Osteocyte (in vitro differentiated cells): ENCODE measurements around the gene TRH. TPM values are rescaled to one million over a fixed set of nuclear protein-coding genes. Genes with fewer than 3 reads are reported as not detected.

Experiments used
- DNase-seq: peaks from one replicate; pipeline ENCODE4 v3.0.0; 2021; ENCODE audit warnings: mixed read lengths; ENCODE audit not compliant: unreplicated experiment; ENCODE audit errors: extremely low spot score
- H3K27ac Mint-ChIP-seq: one replicate; pipeline ENCODE4 v1.8.0; 2021; ENCODE audit warnings: mild to moderate bottlenecking, mixed read lengths; ENCODE audit not compliant: unreplicated experiment
- H3K27me3 Mint-ChIP-seq: one replicate; pipeline ENCODE4 v1.8.0; 2021; ENCODE audit warnings: mixed read lengths; ENCODE audit not compliant: unreplicated experiment
- H3K36me3 Mint-ChIP-seq: one replicate; pipeline ENCODE4 v1.8.0; 2021; ENCODE audit warnings: mixed read lengths; ENCODE audit not compliant: unreplicated experiment
- H3K4me1 Mint-ChIP-seq: one replicate; pipeline ENCODE4 v1.8.0; 2021; ENCODE audit warnings: mixed read lengths; ENCODE audit not compliant: unreplicated experiment
- H3K4me3 Mint-ChIP-seq: one replicate; pipeline ENCODE4 v1.8.0; 2021; ENCODE audit warnings: mild to moderate bottlenecking, moderate library complexity, mixed read lengths; ENCODE audit not compliant: unreplicated experiment
- H3K9me3 Mint-ChIP-seq: one replicate; pipeline ENCODE4 v1.8.0; 2021; ENCODE audit warnings: mixed read lengths; ENCODE audit not compliant: unreplicated experiment
- CTCF ChIP-seq: fragments of 200-600 bp; sonication (generic); IDR thresholded peaks from 2 replicates; pipeline ENCODE4 v1.5.0; 2021; ENCODE audit warnings: antibody characterized with exemption, mild to moderate bottlenecking, moderate library complexity
- total RNA-seq: library from RNA; stranded (reverse); gene quantifications from 2 replicates; pipeline ENCODE4 v1.2.1, GENCODE V29; 2021

Gene TRH
- total RNA-seq, 1 donor from 2014 or later = not detected

- Mint-ChIP-seq H3K27ac (no peak overlapping the region), H3K36me3 (no peaks in the 10 kb centered on the region), H3K4me3 (no peak overlapping the region), H3K9me3 (no peaks in the 10 kb centered on the region), H3K27me3 (peaks cover 88% of the 10 kb centered on the region), H3K4me1 (peaks cover 9% of the 10 kb centered on the region)
- TF ChIP-seq CTCF = no peak
- DNase-seq = no peak
These were observed 1.8 kb downstream of the TRH start for GRCh38 chr3:129976286-129976685.

GRCh38 chr3:129978123-129978522 is 3.6 kb downstream of the TRH start:
- no peak for DNase-seq
- Mint-ChIP-seq H3K4me1 (peaks cover 9% of the 10 kb centered on the region), H3K36me3 (no peaks in the 10 kb centered on the region), H3K27me3 (peaks cover 85% of the 10 kb centered on the region), H3K4me3 (no peak overlapping the region), H3K27ac (no peak overlapping the region), H3K9me3 (no peaks in the 10 kb centered on the region)
- no peak for TF ChIP-seq CTCF

GRCh38 chr3:129979905-129980304 is 5.4 kb downstream of the TRH start:
- H3K27me3 Mint-ChIP-seq = peaks cover 76% of the 10 kb centered on the region
- no peak for TF ChIP-seq CTCF
- no peak overlapping the region for H3K27ac Mint-ChIP-seq
- H3K9me3 Mint-ChIP-seq = no peaks in the 10 kb centered on the region
- H3K4me1 Mint-ChIP-seq = peaks cover 7% of the 10 kb centered on the region
- no peaks in the 10 kb centered on the region for H3K36me3 Mint-ChIP-seq
- no peak for DNase-seq
- H3K4me3 Mint-ChIP-seq = no peak overlapping the region

- H3K4me3 Mint-ChIP-seq = no peak overlapping the region
These were observed 9.0 kb downstream of the TRH start for GRCh38 chr3:129983561-129983960.

GRCh38 chr3:129984125-129984524 is 9.6 kb downstream of the TRH start:
- H3K9me3 Mint-ChIP-seq = no peaks in the 10 kb centered on the region
- H3K27me3 Mint-ChIP-seq = peaks cover 61% of the 10 kb centered on the region
- no peak for DNase-seq
- H3K4me3 Mint-ChIP-seq = no peak overlapping the region
- H3K36me3 Mint-ChIP-seq = no peaks in the 10 kb centered on the region
- H3K27ac Mint-ChIP-seq = no peak overlapping the region
- no peaks in the 10 kb centered on the region for H3K4me1 Mint-ChIP-seq
- TF ChIP-seq CTCF = no peak

More at GRCh38 chr3:129983561-129983960, 9.0 kb downstream of the TRH start:
- DNase-seq = no peak
- Mint-ChIP-seq H3K36me3 (no peaks in the 10 kb centered on the region), H3K27ac (no peak overlapping the region), H3K9me3 (no peaks in the 10 kb centered on the region), H3K27me3 (peaks cover 61% of the 10 kb centered on the region), H3K4me1 (no peaks in the 10 kb centered on the region)
- TF ChIP-seq CTCF = no peak
